GM21723 (cell line): ENCODE results near the gene SCGB1D4.

ENCODE experiments used
- ATAC-seq: cut with Tn5 transposase; IDR thresholded peaks from one replicate; pipeline ENCODE4 v1.9.1; 2021; ENCODE audit warnings: mild to moderate bottlenecking, moderate library complexity; ENCODE audit not compliant: unreplicated experiment

SCGB1D4 gene

GRCh38 chr11:62280452-62280851 is 18.4 kb downstream of the SCGB1D4 start:
- ATAC-seq: no peak

- no peak for ATAC-seq
These were observed 25.0 kb downstream of the SCGB1D4 start for GRCh38 chr11:62273789-62274275.

- no peak for ATAC-seq
These were observed 25.6 kb downstream of the SCGB1D4 start for GRCh38 chr11:62273284-62273683.

- no peak for ATAC-seq
These were observed 29.1 kb downstream of the SCGB1D4 start, which contains the start of gene SCGB2A2 for GRCh38 chr11:62269654-62270278. SCGB2A2 (plus strand) TSS chr11:62270158; CDS start chr11:62270217, 59 bp downstream.

GRCh38 chr11:62267576-62267975 is 31.3 kb downstream of the SCGB1D4 start:
- no peak for ATAC-seq

GRCh38 chr11:62267050-62267449 is 31.8 kb downstream of the SCGB1D4 start:
- ATAC-seq: no peak

GRCh38 chr11:62266558-62266957 is 32.3 kb downstream of the SCGB1D4 start:
- no peak for ATAC-seq

GRCh38 chr11:62264004-62264403 is 34.9 kb downstream of the SCGB1D4 start:
- no peak for ATAC-seq

- ATAC-seq: no peak
These were observed 38.5 kb downstream of the SCGB1D4 start for GRCh38 chr11:62260261-62260953.

- ATAC-seq: no peak
These were observed 42.6 kb downstream of the SCGB1D4 start for GRCh38 chr11:62256281-62256680.

GRCh38 chr11:62253999-62254542 is 44.8 kb downstream of the SCGB1D4 start:
- no peak for ATAC-seq

- no peak for ATAC-seq
These were observed 47.2 kb downstream of the SCGB1D4 start for GRCh38 chr11:62251698-62252097.
